Mammary epithelial cell (primary cell): Measurements from ENCODE around the gene KNSTRN.

Experiments
- EZH2 ChIP-seq: IDR thresholded peaks from 2 replicates; pipeline ENCODE4 v1.6.1; 2012; ENCODE audit warnings: low read length, inconsistent platforms, borderline replicate concordance
- TF ChIP-seq, protein P1 (sequence below), 2 donors: IDR thresholded peaks in 1 of 2; conservative IDR thresholded peaks in 1 of 2; 2 replicates each; pipeline ENCODE4 v1.5.1; 2011 to 2012; ENCODE audit warnings: inconsistent platforms in 2 of 2, low read length in 2 of 2, mild to moderate bottlenecking in 2 of 2, control low read depth in 1 of 2, low read depth in 1 of 2; ENCODE audit not compliant: insufficient read depth in 1 of 2; ENCODE audit errors: extremely low read depth in 1 of 2

DNA sequence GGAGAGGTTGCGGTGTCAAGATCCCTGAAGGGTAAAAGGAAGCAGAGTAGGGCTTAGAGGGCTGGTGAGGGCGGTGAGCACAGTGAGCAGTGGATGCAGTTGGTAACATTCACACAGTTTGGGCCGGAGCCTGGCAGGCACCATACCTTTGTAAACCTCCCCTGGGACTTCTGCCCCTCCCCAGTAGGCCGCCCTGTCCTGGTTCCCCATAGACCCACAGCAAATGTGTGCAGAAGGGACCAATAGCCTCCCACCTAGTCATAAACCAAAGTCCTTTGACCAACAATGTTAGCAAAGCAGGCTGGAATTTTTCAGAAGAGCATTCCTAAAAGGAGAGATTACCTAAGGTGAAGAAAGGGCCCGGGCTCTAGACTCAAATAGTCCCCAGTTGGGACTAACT, 33.4 kb upstream of the KNSTRN start:
- TF ChIP-seq, protein P1, sequence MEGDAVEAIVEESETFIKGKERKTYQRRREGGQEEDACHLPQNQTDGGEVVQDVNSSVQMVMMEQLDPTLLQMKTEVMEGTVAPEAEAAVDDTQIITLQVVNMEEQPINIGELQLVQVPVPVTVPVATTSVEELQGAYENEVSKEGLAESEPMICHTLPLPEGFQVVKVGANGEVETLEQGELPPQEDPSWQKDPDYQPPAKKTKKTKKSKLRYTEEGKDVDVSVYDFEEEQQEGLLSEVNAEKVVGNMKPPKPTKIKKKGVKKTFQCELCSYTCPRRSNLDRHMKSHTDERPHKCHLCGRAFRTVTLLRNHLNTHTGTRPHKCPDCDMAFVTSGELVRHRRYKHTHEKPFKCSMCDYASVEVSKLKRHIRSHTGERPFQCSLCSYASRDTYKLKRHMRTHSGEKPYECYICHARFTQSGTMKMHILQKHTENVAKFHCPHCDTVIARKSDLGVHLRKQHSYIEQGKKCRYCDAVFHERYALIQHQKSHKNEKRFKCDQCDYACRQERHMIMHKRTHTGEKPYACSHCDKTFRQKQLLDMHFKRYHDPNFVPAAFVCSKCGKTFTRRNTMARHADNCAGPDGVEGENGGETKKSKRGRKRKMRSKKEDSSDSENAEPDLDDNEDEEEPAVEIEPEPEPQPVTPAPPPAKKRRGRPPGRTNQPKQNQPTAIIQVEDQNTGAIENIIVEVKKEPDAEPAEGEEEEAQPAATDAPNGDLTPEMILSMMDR (conservative IDR thresholded peaks at IDR 0.05 in 1 of 2, IDR thresholded peaks at IDR 0.05 in 1 of 2; ENCODE audit: extremely low read depth in 1 of 2, insufficient read depth in 1 of 2, low read depth in 1 of 2, low read length in 2 of 2): no peak
- TF ChIP-seq EZH2: no peak
